AG09309 (cell line): ENCODE measurements around the gene TNFRSF6B.

ENCODE experiments used
- DNase-seq: peaks from one replicate; pipeline ENCODE4 v3.0.0-alpha.2; 2010; ENCODE audit warnings: low read depth
- H3K4me3 ChIP-seq: 2 replicates; pipeline ENCODE4 v1.5.1; 2011; ENCODE audit warnings: mild to moderate bottlenecking, low read depth, low read length, moderate library complexity; ENCODE audit not compliant: control insufficient read depth
- CTCF ChIP-seq: IDR thresholded peaks from 2 replicates; pipeline ENCODE4 v1.5.1; 2011; ENCODE audit warnings: mild to moderate bottlenecking, low read depth, low read length, inconsistent platforms; ENCODE audit not compliant: insufficient read depth, control insufficient read depth; ENCODE audit errors: missing control alignments

The TNFRSF6B gene

GRCh38 chr20:63690003-63690897, 6.2 kb upstream of the TNFRSF6B start:
- no peak for DNase-seq
- no peak for TF ChIP-seq CTCF
- H3K4me3 ChIP-seq = no peak overlapping the region

- no peak for TF ChIP-seq CTCF
- no peak for DNase-seq
- H3K4me3 ChIP-seq = no peak overlapping the region
Measured at GRCh38 chr20:63690898-63691710, 5.3 kb upstream of the TNFRSF6B start.

GRCh38 chr20:63691711-63692435, 4.6 kb upstream of the TNFRSF6B start:
- H3K4me3 ChIP-seq = no peak overlapping the region
- no peak for DNase-seq

GRCh38 chr20:63692436-63693082, 3.9 kb upstream of the TNFRSF6B start:
- TF ChIP-seq CTCF = no peak
- H3K4me3 ChIP-seq = no peak overlapping the region
- no peak for DNase-seq

More at GRCh38 chr20:63691711-63692435, 4.6 kb upstream of the TNFRSF6B start:
- TF ChIP-seq CTCF = no peak

GRCh38 chr20:63693083-63693732, 3.2 kb upstream of the TNFRSF6B start:
- DNase-seq = no peak
- no peak overlapping the region for H3K4me3 ChIP-seq
- no peak for TF ChIP-seq CTCF
